Colonic mucosa (tissue), 4 donors: Measurements from ENCODE around the gene ZSCAN25. TPM values are rescaled to one million over a fixed set of nuclear protein-coding genes. Genes with fewer than 3 reads are reported as not detected.

ENCODE experiments used
- DNase-seq: peaks from one replicate; pipeline ENCODE4 v3.0.0-alpha.2; 2020
- H3K27ac ChIP-seq: fragments of 200-600 bp; one replicate; pipeline ENCODE4 v1.8.0; 2021
- H3K27me3 ChIP-seq: fragments of 200-600 bp; one replicate; pipeline ENCODE4 v1.8.0; 2021
- H3K36me3 ChIP-seq: fragments of 200-600 bp; one replicate; pipeline ENCODE4 v1.8.0; 2021
- H3K4me1 ChIP-seq: fragments of 200-600 bp; one replicate; pipeline ENCODE4 v1.8.0; 2021; ENCODE audit warnings: mild to moderate bottlenecking
- H3K4me3 ChIP-seq: fragments of 200-600 bp; one replicate; pipeline ENCODE4 v1.8.0; 2021
- H3K9ac ChIP-seq, 2 donors: one replicate each; pipeline ENCODE4 v1.7.0; 2013; ENCODE audit warnings: control low read depth in 2 of 2, low read depth in 2 of 2, low read length in 2 of 2
- H3K9me3 ChIP-seq: fragments of 200-600 bp; one replicate; pipeline ENCODE4 v1.8.0; 2021
- CTCF ChIP-seq: fragments of 200-600 bp; IDR thresholded peaks from one replicate; pipeline ENCODE4 v1.8.0; 2022; ENCODE audit warnings: antibody characterized with exemption, mild to moderate bottlenecking
- intact Hi-C: fragments of 100-400 bp; cut with DNase I; formaldehyde crosslinking; loops from one replicate; pipeline ENCODE4 v1.14.1; 2022
- total RNA-seq, 2 donors: library from RNA; stranded (reverse); fragmentation: NEBNext Ultra II Directional in 1 of 2; extraction: Animal tissue kit (Norgen Biotek cat#: 25700) in 1 of 2; gene quantifications; one replicate each; pipeline ENCODE4 v1.2.1, GENCODE V29; 2021
- donor health status: healthy.
- donor health status: DM: no; HTN: no; CAD: no.
- donor health status: DM: no; HTN: no; CAD: no.

The ZSCAN25 gene
- total RNA-seq, 2 donors from 2014 or later = 10.4 to 20.2 TPM

- Histone ChIP-seq H3K4me3 (no peak overlapping the region), H3K27ac (no peak overlapping the region), H3K27me3 (no peaks in the 10 kb centered on the region), H3K36me3 (no peaks in the 10 kb centered on the region), H3K9ac (no peak overlapping the region), H3K4me1 (no peaks in the 10 kb centered on the region), H3K9me3 (no peaks in the 10 kb centered on the region)
- no peak for DNase-seq
- intact Hi-C loops = no loop called here
- no peak for TF ChIP-seq CTCF
These were observed 48.7 kb downstream of the ZSCAN25 start for GRCh38 chr7:99665312-99666012.

- no peak overlapping the region for H3K27ac ChIP-seq
- DNase-seq = no peak
- no peak for TF ChIP-seq CTCF
- no peak overlapping the region for H3K9ac ChIP-seq
- H3K27me3 ChIP-seq = no peaks in the 10 kb centered on the region
- no peaks in the 10 kb centered on the region for H3K4me1 ChIP-seq
- intact Hi-C loops = no loop called here
- no peaks in the 10 kb centered on the region for H3K36me3 ChIP-seq
- H3K4me3 ChIP-seq = no peak overlapping the region
- H3K9me3 ChIP-seq = no peaks in the 10 kb centered on the region
These were observed 49.3 kb downstream of the ZSCAN25 start for GRCh38 chr7:99666013-99666395.

GRCh38 chr7:99667179-99667578, 50.4 kb downstream of the ZSCAN25 start:
- intact Hi-C loops = no loop called here

GRCh38 chr7:99668541-99668940, 51.8 kb downstream of the ZSCAN25 start:
- H3K4me3 ChIP-seq = no peak overlapping the region
- no peaks in the 10 kb centered on the region for H3K27me3 ChIP-seq
- intact Hi-C loops = no loop called here
- H3K9me3 ChIP-seq = no peaks in the 10 kb centered on the region
- DNase-seq = no peak
- H3K27ac ChIP-seq = no peak overlapping the region
- H3K9ac ChIP-seq = no peak overlapping the region
- no peaks in the 10 kb centered on the region for H3K4me1 ChIP-seq
- H3K36me3 ChIP-seq = no peaks in the 10 kb centered on the region
- TF ChIP-seq CTCF = no peak

More at GRCh38 chr7:99667179-99667578, 50.4 kb downstream of the ZSCAN25 start:
- no peak for TF ChIP-seq CTCF
- no peaks in the 10 kb centered on the region for H3K36me3 ChIP-seq
- DNase-seq = no peak
- H3K4me1 ChIP-seq = no peaks in the 10 kb centered on the region
- H3K9ac ChIP-seq = no peak overlapping the region
- H3K4me3 ChIP-seq = no peak overlapping the region
- no peaks in the 10 kb centered on the region for H3K27me3 ChIP-seq
- H3K9me3 ChIP-seq = no peaks in the 10 kb centered on the region
- no peak overlapping the region for H3K27ac ChIP-seq

GRCh38 chr7:99669782-99670181, 53.0 kb downstream of the ZSCAN25 start:
- intact Hi-C loops = no loop called here
- Histone ChIP-seq H3K36me3 (no peaks in the 10 kb centered on the region), H3K4me3 (no peak overlapping the region), H3K4me1 (no peaks in the 10 kb centered on the region), H3K9me3 (no peaks in the 10 kb centered on the region), H3K27me3 (no peaks in the 10 kb centered on the region), H3K9ac (no peak overlapping the region), H3K27ac (no peak overlapping the region)
- TF ChIP-seq CTCF = no peak
- DNase-seq = no peak
